K562 (cell line): ENCODE data around the gene OR51Q1. TPM values are rescaled to one million over a fixed set of nuclear protein-coding genes. Genes with fewer than 3 reads are reported as not detected.
A peak's percentile ranks its signal among the peaks of the same experiment; 100 is the strongest.

ENCODE experiments used
- ARHGAP35 ChIP-seq: fragments of 450-650 bp; IDR thresholded peaks from 2 replicates; pipeline ENCODE4 v1.6.1; 2018; ENCODE audit not compliant: partially characterized antibody
- C11orf30 ChIP-seq: fragments of 450-650 bp; IDR thresholded peaks from 2 replicates; pipeline ENCODE4 v1.6.1; 2016; ENCODE audit warnings: low read depth, mild to moderate bottlenecking
- ILK ChIP-seq: fragments of 450-650 bp; IDR thresholded peaks from 2 replicates; pipeline ENCODE4 v1.6.1; 2016; ENCODE audit warnings: missing genetic modification characterization, low read depth, mild to moderate bottlenecking, missing compliant biosample characterization, moderate library complexity, borderline replicate concordance
- JUNB ChIP-seq: fragments of 450-650 bp; formaldehyde crosslinking; conservative IDR thresholded peaks from 2 replicates; pipeline ENCODE4 v1.4.0; 2020; ENCODE audit warnings: mild to moderate bottlenecking
- NFATC3 ChIP-seq: fragments of 450-650 bp; IDR thresholded peaks from 2 replicates; pipeline ENCODE4 v1.6.1; 2017; ENCODE audit warnings: mild to moderate bottlenecking
- STAG1 ChIP-seq: sonication (generic); formaldehyde crosslinking; IDR thresholded peaks from 2 replicates; pipeline ENCODE4 v1.5.0; 2020; ENCODE audit warnings: missing genetic modification reagents, borderline replicate concordance
- polyA plus RNA-seq, 8 experiments: library from polyadenylated mRNA; depleted of rRNA in 4 of 8; stranded (reverse) in 5 of 8; unstranded in 3 of 8; fragments of >200 nt; fragmentation: Nextera tagmentation in 2 of 8; fragmentation: Illumina TruSeq in 1 of 8; extraction: Ambion mirVana in 2 of 8; extraction: Trizol in 1 of 8; gene quantifications; 2 replicates each; pipeline versions ENCODE4 v1.2.1 to v1.2.3, GENCODE V29; 2011 to 2014; ENCODE audit warnings: inconsistent platforms in 1 of 8, missing spikeins in 1 of 8
- total RNA-seq, 7 experiments: library from RNA; depleted of rRNA in 6 of 7; stranded (reverse); fragments of >200 nt in 6 of 7; fragmentation: Illumina TruSeq in 2 of 7; extraction: Trizol in 2 of 7; gene quantifications; 2 replicates each; pipeline versions ENCODE4 v1.2.1 to v1.2.3, GENCODE V29; 2011 to 2021; ENCODE audit warnings: low replicate concordance in 1 of 7
- TF ChIP-seq, protein P1 (sequence below): fragments of 450-650 bp; IDR thresholded peaks from 2 replicates; pipeline ENCODE4 v1.6.1; 2016; ENCODE audit warnings: mild to moderate bottlenecking, moderate library complexity
- TF ChIP-seq, protein P2 (sequence below): fragments of 450-650 bp; formaldehyde crosslinking; conservative IDR thresholded peaks from 2 replicates; pipeline ENCODE4 v1.4.0; 2022; ENCODE audit warnings: mild to moderate bottlenecking, missing genetic modification characterization
- TF ChIP-seq, protein P3 (sequence below): sonication (generic); formaldehyde crosslinking; IDR thresholded peaks from 2 replicates; pipeline ENCODE4 v1.8.0; 2022; ENCODE audit warnings: mild to moderate bottlenecking, low read depth, missing genetic modification reagents

Gene OR51Q1
- total and polyA plus RNA-seq, 9 of the 15 experiments (the other 6 are each of a cell fraction or from before 2014, with no cell fraction given): 0.69 TPM; not detected in 8

DNA sequence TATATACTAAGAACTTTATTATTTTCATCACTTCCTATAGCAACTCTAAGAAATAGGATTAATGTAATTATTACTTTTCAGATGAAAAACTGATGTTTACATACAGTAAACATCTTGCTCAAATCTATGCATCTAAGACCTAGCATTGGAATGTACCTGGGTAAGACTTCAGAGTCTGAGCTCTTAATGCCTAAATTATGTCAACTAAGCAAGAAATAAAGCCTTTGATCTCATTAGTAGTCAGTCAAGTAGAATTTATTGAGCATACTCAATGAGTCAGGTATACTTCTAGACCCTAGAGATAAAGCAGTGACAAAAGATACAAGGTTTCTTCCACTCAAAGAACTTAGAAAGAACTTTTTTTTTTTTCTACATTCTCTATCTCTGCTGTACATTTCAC, 16.7 kb upstream of the OR51Q1 start (continued):
- TF ChIP-seq, protein P1, sequence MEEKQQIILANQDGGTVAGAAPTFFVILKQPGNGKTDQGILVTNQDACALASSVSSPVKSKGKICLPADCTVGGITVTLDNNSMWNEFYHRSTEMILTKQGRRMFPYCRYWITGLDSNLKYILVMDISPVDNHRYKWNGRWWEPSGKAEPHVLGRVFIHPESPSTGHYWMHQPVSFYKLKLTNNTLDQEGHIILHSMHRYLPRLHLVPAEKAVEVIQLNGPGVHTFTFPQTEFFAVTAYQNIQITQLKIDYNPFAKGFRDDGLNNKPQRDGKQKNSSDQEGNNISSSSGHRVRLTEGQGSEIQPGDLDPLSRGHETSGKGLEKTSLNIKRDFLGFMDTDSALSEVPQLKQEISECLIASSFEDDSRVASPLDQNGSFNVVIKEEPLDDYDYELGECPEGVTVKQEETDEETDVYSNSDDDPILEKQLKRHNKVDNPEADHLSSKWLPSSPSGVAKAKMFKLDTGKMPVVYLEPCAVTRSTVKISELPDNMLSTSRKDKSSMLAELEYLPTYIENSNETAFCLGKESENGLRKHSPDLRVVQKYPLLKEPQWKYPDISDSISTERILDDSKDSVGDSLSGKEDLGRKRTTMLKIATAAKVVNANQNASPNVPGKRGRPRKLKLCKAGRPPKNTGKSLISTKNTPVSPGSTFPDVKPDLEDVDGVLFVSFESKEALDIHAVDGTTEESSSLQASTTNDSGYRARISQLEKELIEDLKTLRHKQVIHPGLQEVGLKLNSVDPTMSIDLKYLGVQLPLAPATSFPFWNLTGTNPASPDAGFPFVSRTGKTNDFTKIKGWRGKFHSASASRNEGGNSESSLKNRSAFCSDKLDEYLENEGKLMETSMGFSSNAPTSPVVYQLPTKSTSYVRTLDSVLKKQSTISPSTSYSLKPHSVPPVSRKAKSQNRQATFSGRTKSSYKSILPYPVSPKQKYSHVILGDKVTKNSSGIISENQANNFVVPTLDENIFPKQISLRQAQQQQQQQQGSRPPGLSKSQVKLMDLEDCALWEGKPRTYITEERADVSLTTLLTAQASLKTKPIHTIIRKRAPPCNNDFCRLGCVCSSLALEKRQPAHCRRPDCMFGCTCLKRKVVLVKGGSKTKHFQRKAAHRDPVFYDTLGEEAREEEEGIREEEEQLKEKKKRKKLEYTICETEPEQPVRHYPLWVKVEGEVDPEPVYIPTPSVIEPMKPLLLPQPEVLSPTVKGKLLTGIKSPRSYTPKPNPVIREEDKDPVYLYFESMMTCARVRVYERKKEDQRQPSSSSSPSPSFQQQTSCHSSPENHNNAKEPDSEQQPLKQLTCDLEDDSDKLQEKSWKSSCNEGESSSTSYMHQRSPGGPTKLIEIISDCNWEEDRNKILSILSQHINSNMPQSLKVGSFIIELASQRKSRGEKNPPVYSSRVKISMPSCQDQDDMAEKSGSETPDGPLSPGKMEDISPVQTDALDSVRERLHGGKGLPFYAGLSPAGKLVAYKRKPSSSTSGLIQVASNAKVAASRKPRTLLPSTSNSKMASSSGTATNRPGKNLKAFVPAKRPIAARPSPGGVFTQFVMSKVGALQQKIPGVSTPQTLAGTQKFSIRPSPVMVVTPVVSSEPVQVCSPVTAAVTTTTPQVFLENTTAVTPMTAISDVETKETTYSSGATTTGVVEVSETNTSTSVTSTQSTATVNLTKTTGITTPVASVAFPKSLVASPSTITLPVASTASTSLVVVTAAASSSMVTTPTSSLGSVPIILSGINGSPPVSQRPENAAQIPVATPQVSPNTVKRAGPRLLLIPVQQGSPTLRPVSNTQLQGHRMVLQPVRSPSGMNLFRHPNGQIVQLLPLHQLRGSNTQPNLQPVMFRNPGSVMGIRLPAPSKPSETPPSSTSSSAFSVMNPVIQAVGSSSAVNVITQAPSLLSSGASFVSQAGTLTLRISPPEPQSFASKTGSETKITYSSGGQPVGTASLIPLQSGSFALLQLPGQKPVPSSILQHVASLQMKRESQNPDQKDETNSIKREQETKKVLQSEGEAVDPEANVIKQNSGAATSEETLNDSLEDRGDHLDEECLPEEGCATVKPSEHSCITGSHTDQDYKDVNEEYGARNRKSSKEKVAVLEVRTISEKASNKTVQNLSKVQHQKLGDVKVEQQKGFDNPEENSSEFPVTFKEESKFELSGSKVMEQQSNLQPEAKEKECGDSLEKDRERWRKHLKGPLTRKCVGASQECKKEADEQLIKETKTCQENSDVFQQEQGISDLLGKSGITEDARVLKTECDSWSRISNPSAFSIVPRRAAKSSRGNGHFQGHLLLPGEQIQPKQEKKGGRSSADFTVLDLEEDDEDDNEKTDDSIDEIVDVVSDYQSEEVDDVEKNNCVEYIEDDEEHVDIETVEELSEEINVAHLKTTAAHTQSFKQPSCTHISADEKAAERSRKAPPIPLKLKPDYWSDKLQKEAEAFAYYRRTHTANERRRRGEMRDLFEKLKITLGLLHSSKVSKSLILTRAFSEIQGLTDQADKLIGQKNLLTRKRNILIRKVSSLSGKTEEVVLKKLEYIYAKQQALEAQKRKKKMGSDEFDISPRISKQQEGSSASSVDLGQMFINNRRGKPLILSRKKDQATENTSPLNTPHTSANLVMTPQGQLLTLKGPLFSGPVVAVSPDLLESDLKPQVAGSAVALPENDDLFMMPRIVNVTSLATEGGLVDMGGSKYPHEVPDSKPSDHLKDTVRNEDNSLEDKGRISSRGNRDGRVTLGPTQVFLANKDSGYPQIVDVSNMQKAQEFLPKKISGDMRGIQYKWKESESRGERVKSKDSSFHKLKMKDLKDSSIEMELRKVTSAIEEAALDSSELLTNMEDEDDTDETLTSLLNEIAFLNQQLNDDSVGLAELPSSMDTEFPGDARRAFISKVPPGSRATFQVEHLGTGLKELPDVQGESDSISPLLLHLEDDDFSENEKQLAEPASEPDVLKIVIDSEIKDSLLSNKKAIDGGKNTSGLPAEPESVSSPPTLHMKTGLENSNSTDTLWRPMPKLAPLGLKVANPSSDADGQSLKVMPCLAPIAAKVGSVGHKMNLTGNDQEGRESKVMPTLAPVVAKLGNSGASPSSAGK: no peak
- TF ChIP-seq STAG1 (CRISPR knock-in tag): no peak
- TF ChIP-seq NFATC3: no peak
- TF ChIP-seq, protein P2, sequence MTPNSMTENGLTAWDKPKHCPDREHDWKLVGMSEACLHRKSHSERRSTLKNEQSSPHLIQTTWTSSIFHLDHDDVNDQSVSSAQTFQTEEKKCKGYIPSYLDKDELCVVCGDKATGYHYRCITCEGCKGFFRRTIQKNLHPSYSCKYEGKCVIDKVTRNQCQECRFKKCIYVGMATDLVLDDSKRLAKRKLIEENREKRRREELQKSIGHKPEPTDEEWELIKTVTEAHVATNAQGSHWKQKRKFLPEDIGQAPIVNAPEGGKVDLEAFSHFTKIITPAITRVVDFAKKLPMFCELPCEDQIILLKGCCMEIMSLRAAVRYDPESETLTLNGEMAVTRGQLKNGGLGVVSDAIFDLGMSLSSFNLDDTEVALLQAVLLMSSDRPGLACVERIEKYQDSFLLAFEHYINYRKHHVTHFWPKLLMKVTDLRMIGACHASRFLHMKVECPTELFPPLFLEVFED (CRISPR knock-in tag): no peak
- peak; percentile 48 for TF ChIP-seq C11orf30
- TF ChIP-seq ARHGAP35: no peak
- TF ChIP-seq ILK (tag): no peak
- no peak for TF ChIP-seq JUNB (CRISPR knock-in tag)
- TF ChIP-seq, protein P3, sequence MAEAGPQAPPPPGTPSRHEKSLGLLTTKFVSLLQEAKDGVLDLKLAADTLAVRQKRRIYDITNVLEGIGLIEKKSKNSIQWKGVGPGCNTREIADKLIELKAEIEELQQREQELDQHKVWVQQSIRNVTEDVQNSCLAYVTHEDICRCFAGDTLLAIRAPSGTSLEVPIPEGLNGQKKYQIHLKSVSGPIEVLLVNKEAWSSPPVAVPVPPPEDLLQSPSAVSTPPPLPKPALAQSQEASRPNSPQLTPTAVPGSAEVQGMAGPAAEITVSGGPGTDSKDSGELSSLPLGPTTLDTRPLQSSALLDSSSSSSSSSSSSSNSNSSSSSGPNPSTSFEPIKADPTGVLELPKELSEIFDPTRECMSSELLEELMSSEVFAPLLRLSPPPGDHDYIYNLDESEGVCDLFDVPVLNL (CRISPR knock-in tag): no peak
